GM23248 (cell line): ENCODE data around the gene NUMA1. TPM values are rescaled to one million over a fixed set of nuclear protein-coding genes. Genes with fewer than 3 reads are reported as not detected.

Source experiments
- DNase-seq: peaks from one replicate; pipeline ENCODE4 v3.0.0-alpha.2; 2015
- H2AFZ ChIP-seq: fragments of 200-600 bp; sonication (generic); 2 replicates; pipeline ENCODE4 v1.6.1; 2016; ENCODE audit warnings: antibody characterized with exemption
- H3F3A ChIP-seq: fragments of 200-600 bp; sonication (generic); 2 replicates; pipeline ENCODE4 v1.6.1; 2016; ENCODE audit warnings: mild to moderate bottlenecking, antibody characterized with exemption, mixed run types; ENCODE audit not compliant: insufficient read depth
- H3K27ac ChIP-seq: fragments of 200-600 bp; sonication (generic); 2 replicates; pipeline ENCODE4 v1.5.1; 2016; ENCODE audit warnings: mild to moderate bottlenecking
- H3K27me3 ChIP-seq: fragments of 200-600 bp; sonication (generic); replicated peaks from 2 replicates; pipeline ENCODE4 v1.6.1; 2016; ENCODE audit warnings: mild to moderate bottlenecking; ENCODE audit not compliant: insufficient read depth
- H3K36me3 ChIP-seq: fragments of 200-600 bp; sonication (generic); 2 replicates; pipeline ENCODE4 v1.6.1; 2016; ENCODE audit warnings: low read depth, mild to moderate bottlenecking
- H3K4me1 ChIP-seq: fragments of 200-600 bp; sonication (generic); 2 replicates; pipeline ENCODE4 v1.6.1; 2016; ENCODE audit warnings: mild to moderate bottlenecking; ENCODE audit not compliant: insufficient read depth
- H3K4me2 ChIP-seq: fragments of 200-600 bp; sonication (generic); one replicate; pipeline ENCODE4 v1.6.1; 2016; ENCODE audit warnings: mild to moderate bottlenecking; ENCODE audit not compliant: unreplicated experiment
- H3K4me3 ChIP-seq: fragments of 200-600 bp; sonication (generic); 2 replicates; pipeline ENCODE4 v1.5.1; 2016; ENCODE audit warnings: mild to moderate bottlenecking
- H3K79me2 ChIP-seq: fragments of 200-600 bp; sonication (generic); 2 replicates; pipeline ENCODE4 v1.6.1; 2016; ENCODE audit warnings: mild to moderate bottlenecking; ENCODE audit not compliant: insufficient read depth
- H3K9ac ChIP-seq: fragments of 200-600 bp; sonication (generic); 2 replicates; pipeline ENCODE4 v1.6.1; 2016; ENCODE audit warnings: mild to moderate bottlenecking
- H3K9me2 ChIP-seq: fragments of 200-600 bp; sonication (generic); 2 replicates; pipeline ENCODE4 v1.6.1; 2016; ENCODE audit warnings: mixed run types, mild to moderate bottlenecking, moderate library complexity; ENCODE audit not compliant: insufficient read depth
- H3K9me3 ChIP-seq: fragments of 200-600 bp; sonication (generic); one replicate; pipeline ENCODE4 v1.6.1; 2017; ENCODE audit warnings: low read depth
- H4K20me1 ChIP-seq: fragments of 200-600 bp; sonication (generic); 2 replicates; pipeline ENCODE4 v1.6.0; 2016; ENCODE audit not compliant: insufficient read depth
- EZH2 ChIP-seq: fragments of 200-600 bp; sonication (generic); IDR thresholded peaks from 2 replicates; pipeline ENCODE4 v1.6.1; 2018; ENCODE audit warnings: antibody characterized with exemption, mild to moderate bottlenecking; ENCODE audit not compliant: insufficient read depth, poor library complexity, severe bottlenecking
- EZH2phosphoT487 ChIP-seq: fragments of 200-600 bp; sonication (generic); IDR thresholded peaks from 2 replicates; pipeline ENCODE4 v1.6.1; 2018; ENCODE audit warnings: antibody characterized with exemption, moderate library complexity, mild to moderate bottlenecking, low read depth; ENCODE audit not compliant: insufficient read depth
- WGBS, 2 experiments: methylation state at CpG; one replicate each; pipeline ENCODE4 v1.1.6; 2015 to 2017; ENCODE audit warnings: low lambda C conversion rate in 2 of 2, low coverage in 1 of 2; ENCODE audit errors: missing lambda C conversion rate in 2 of 2; 5-methylcytosine and 5-hydroxymethylcytosine counted together
- in situ Hi-C: fragments of 300-500 bp; cut with MboI; formaldehyde crosslinking; loops from 2 replicates; pipeline ENCODE4 v1.15.0; 2020
- polyA plus RNA-seq: library from polyadenylated mRNA; unstranded; fragments of >200 nt; fragmentation: Nextera tagmentation; extraction: Ambion mirVana; gene quantifications from 2 replicates; pipeline ENCODE4 v1.2.1, GENCODE V29; 2016
- total RNA-seq: library from RNA; depleted of rRNA; stranded (reverse); fragments of >200 nt; shearing (Covaris generic); gene quantifications from 2 replicates; pipeline ENCODE4 v1.2.3, GENCODE V29; 2014

NUMA1 gene
- total and polyA plus RNA-seq, 2 experiments from 2014 or later, result 51.5 to 124 TPM

- DNase-seq, result no peak
- no peaks in the 10 kb centered on the region for H3K9me3 ChIP-seq
- H3K4me3 ChIP-seq, result no peak overlapping the region
- H3K4me1 ChIP-seq, result no peaks in the 10 kb centered on the region
- H3K79me2 ChIP-seq, result 0 out of 2 replicates have a peak, but pooled peaks cover 5% of the 10 kb centered on the region
- H3K9me2 ChIP-seq, result no peaks in the 10 kb centered on the region
- 0 out of 2 replicates have a peak, but pooled peaks cover 4% of the 10 kb centered on the region for H3K36me3 ChIP-seq
- no peak overlapping the region for H3K27ac ChIP-seq
- WGBS, 2 experiments, result 96 to 98% methylated on average over 3 of the region's 3 CpGs
- no peak overlapping the region for H3K9ac ChIP-seq
- H3F3A ChIP-seq, result peaks cover 40% of the 10 kb centered on the region; the same call in 1 of the 2 replicates
- H3K27me3 ChIP-seq, result no peaks in the 10 kb centered on the region
- H3K4me2 ChIP-seq, result no peak overlapping the region
- in situ Hi-C loops, result no loop called here
- TF ChIP-seq EZH2phosphoT487, result no peak
- TF ChIP-seq EZH2, result no peak
- H4K20me1 ChIP-seq, result no peaks in the 10 kb centered on the region
- H2AFZ ChIP-seq, result no peak overlapping the region
These were observed 5.4 kb upstream of the NUMA1 start for GRCh38 chr11:72085621-72086351.

- TF ChIP-seq EZH2 (no peak), EZH2phosphoT487 (no peak)
- Histone ChIP-seq H3K4me2 (no peak overlapping the region), H3K27ac (no peak overlapping the region), H3F3A (peaks cover 37% of the 10 kb centered on the region; the same call in 1 of the 2 replicates), H3K79me2 (peaks cover 6% of the 10 kb centered on the region), H3K9me2 (no peaks in the 10 kb centered on the region), H3K9ac (no peak overlapping the region), H3K36me3 (0 out of 2 replicates have a peak, but pooled peaks cover 2% of the 10 kb centered on the region), H2AFZ (no peak overlapping the region), H3K9me3 (no peaks in the 10 kb centered on the region), H4K20me1 (no peaks in the 10 kb centered on the region), H3K27me3 (no peaks in the 10 kb centered on the region), H3K4me3 (no peak overlapping the region), H3K4me1 (no peaks in the 10 kb centered on the region)
- DNase-seq, result no peak
- in situ Hi-C loops, result no loop called here
- WGBS, 2 experiments, result 95 to 100% methylated on average over 1 of the region's 1 CpG
These were observed 4.6 kb upstream of the NUMA1 start for GRCh38 chr11:72084965-72085364.

GRCh38 chr11:72084076-72084475 is 3.7 kb upstream of the NUMA1 start:
- WGBS, 2 experiments, result 74 to 90% methylated on average over 4 of the region's 4 CpGs
- in situ Hi-C loops, result no loop called here

GRCh38 chr11:72083414-72083813 is 3.1 kb upstream of the NUMA1 start:
- Histone ChIP-seq H3K4me2 (no peak overlapping the region), H3K9me3 (no peaks in the 10 kb centered on the region), H3F3A (peaks cover 39% of the 10 kb centered on the region), H3K4me3 (no peak overlapping the region), H3K27me3 (no peaks in the 10 kb centered on the region), H2AFZ (no peak overlapping the region), H3K27ac (no peak overlapping the region), H3K36me3 (no peaks in the 10 kb centered on the region), H3K9ac (no peak overlapping the region), H3K4me1 (peaks cover 6% of the 10 kb centered on the region), H4K20me1 (no peaks in the 10 kb centered on the region), H3K79me2 (peaks cover 18% of the 10 kb centered on the region), H3K9me2 (no peaks in the 10 kb centered on the region)
- in situ Hi-C loops, result no loop called here
- no peak for DNase-seq
- TF ChIP-seq EZH2phosphoT487, result no peak
- TF ChIP-seq EZH2, result no peak
- 80 to 84% methylated on average over 2 of the region's 2 CpGs for WGBS, 2 experiments

More at GRCh38 chr11:72084076-72084475, 3.7 kb upstream of the NUMA1 start:
- TF ChIP-seq EZH2phosphoT487 (no peak), EZH2 (no peak)
- Histone ChIP-seq H3F3A (peaks cover 35% of the 10 kb centered on the region; the same call in 1 of the 2 replicates), H3K79me2 (peaks cover 11% of the 10 kb centered on the region), H3K9me3 (no peaks in the 10 kb centered on the region), H2AFZ (no peak overlapping the region), H3K9ac (no peak overlapping the region), H3K27ac (no peak overlapping the region), H3K4me3 (no peak overlapping the region), H3K9me2 (no peaks in the 10 kb centered on the region), H3K4me1 (no peaks in the 10 kb centered on the region), H3K36me3 (no peaks in the 10 kb centered on the region), H3K4me2 (no peak overlapping the region), H4K20me1 (no peaks in the 10 kb centered on the region), H3K27me3 (no peaks in the 10 kb centered on the region)
- no peak for DNase-seq
